Measurements from ENCODE around the gene NOX3. TPM values are rescaled to one million over a fixed set of nuclear protein-coding genes. Genes with fewer than 3 reads are reported as not detected.
"Not testable (repeated sequence)": the region's sequence is repeated elsewhere in the genome, so short reads cannot be mapped to it uniquely, and the experiment has no call there.

Gene NOX3
- total RNA-seq, 1 experiment from 2014 or later = not detected

DNA sequence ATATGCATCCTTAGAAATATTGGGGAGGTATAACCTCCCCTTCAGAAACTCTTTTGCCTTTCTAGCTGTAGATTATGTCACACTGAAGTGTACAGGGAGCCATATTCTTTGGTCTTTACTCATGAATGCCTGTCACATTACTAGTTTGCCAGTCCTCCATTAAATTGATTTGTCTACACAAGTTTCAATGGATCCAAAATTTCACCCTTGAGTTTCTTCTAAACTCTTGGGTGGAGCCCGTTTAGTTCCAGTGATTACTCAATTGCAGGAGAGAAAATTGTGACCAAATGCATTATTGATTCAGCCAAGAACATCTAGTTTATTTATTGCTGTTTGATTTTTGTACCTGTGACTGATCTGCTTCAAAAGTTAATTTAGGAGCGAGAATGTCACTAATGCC, 81.0 kb downstream of the NOX3 start:
- no peak for DNase-seq (ENCODE audit: low read depth)

DNA sequence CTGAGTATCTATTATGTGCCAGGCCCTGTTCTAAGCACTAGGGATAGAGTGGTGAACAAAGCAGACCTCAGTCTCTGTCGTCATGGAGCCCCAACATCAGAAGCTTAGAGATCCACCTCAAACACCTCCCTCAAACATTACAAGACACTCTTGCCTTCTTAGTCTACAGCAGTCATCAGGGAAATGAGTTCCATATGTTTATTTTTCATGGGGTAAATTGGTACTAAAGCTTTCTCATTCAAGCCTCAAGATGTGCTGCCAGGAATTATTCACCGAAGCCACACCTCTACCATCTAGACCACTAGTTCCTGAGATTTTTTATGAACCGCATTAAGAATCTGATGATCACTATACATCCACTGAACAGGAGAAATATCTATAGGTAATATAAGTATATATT, 82.4 kb downstream of the NOX3 start:
- DNase-seq (ENCODE audit: low read depth) = no peak

DNA sequence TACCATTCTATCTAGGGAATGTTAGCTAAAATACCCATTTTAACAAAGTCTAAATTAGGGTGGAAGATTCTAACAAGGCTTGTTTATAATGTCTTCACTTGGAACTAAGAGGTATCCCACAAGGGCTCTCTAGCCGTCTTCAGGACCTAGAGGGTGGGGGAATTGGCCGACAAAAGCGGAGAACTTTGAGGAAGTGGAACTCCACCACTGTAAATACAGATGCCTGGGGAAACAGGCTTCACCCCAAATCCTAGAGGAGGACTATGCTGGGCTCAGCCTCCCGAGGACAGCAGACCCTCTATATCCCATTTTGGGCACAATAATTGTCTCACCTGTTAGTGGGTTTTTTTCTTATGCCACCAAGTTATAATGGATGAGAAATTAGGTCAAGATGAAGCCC, 83.4 kb downstream of the NOX3 start:
- DNase-seq (ENCODE audit: low read depth) = no peak

DNA sequence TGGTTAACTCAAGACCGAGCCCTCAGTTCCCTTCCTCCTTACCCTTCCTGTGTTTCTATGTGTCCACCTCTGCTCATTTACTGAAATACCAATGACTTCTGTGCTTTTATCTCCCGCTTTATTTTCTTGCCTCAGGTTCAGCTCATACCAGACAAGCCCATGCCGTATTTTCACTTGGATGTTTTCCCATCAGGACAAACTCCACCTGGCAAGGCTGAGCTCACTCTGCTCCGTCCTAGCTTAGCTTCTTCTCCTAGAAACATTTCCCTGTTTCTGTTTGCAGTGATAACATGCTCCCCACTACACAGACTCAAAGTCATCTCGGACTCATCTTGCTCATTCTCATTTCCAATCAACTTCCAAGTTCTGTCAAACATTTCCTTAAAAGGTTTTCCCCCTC, 84.4 kb downstream of the NOX3 start:
- no peak for DNase-seq (ENCODE audit: low read depth)

DNA sequence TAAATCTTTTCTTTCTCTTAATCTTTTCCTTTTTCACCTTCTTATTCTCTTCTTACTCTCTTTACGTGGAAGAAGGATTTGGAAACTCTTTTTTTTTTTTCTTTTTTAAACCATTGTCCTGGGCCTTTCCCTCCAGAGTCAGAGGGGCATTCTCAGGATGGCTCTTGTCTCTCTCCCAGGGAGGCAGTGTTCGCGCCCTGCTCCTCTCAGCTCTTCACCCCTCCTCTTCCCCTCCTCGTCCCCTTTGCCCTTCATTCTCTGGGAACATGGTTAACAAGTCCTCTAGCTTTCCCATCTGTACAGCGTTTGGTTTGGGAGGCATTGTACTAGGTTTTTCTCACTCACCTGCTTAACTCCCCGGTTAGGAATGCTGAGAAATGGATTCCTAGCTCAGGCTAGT, 89.3 kb downstream of the NOX3 start:
- no peak for DNase-seq (ENCODE audit: low read depth)

DNA sequence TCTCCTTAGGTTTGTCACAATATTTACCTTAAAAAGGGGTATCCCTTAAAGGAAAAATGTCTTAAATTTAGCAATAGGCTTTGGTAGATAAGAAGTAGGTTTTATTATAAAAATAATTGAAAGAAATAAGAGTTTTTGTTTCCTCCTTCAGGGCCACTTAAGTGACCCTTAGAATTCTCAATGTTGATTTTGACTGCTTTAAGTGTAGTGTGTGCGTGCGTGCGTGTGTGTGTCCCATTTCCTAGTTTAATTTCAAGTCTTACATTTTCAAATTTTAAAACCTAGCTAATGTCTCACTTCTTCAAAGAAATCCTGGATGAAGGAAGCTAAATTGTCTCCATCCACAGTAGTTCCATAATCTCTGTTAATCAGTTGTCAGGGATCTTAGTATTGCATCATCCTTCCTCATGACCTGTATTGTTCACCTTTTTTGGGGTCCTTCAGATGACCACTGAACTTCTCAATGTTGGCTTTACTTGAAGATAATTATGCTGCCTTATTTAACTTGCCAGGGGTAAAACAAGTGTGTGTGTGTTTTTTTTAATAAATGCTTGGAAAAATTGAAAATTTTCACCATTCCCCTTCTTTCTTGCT, 90.7 kb downstream of the NOX3 start:
- no peak for DNase-seq (ENCODE audit: low read depth)

DNA sequence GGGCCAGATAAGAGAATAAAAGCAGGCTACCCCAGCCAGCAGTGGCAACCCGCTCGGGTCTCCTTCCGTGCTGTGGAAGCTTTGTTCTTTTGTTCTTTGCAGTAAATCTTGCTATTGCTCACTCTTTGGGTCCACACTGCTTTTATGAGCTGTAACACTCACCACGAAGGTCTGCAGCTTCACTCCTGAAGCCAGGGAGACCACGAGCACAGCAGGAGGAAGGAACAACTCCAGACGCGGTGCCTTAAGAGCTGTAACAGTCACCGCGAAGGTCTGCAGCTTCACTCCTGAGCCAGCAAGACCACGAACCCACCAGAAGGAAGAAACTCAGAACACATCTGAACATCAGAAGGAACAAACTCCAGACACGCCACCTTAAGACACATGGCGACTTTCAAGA, 91.6 kb downstream of the NOX3 start:
- DNase-seq (ENCODE audit: low read depth) = not testable (repeated sequence)

DNA sequence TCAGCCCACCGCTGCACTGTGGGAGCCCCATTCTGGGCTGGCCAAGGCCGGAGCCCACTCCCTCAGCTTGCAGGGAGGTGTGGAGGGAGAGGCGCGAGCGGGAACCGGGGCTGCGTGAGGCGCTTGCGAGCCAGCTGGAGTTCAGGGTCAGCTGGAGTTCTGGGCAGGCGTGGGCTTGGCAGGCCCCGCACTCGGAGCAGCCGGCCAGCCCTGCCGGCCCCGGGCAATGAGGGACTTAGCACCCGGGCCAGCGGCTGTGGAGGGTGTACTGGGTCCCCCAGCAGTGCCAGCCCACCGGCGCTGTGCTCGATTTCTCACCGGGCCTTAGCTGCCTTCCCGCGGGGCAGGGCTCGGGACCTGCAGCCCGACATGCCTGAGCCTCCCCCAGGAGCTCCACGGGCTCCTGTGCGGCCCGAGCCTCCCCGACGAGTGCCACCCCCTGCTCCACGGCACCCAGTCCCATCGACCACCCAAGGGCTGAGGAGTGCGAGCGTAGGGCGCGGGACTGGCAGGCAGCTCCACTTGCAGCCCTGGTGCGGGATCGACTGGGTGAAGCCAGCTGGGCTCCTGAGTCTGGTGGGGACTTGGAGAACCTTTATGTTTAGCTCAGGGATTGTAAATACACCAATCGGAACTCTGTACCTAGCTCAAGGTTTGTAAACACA, 92.5 kb downstream of the NOX3 start:
- not testable (repeated sequence) for DNase-seq (ENCODE audit: low read depth)

DNA sequence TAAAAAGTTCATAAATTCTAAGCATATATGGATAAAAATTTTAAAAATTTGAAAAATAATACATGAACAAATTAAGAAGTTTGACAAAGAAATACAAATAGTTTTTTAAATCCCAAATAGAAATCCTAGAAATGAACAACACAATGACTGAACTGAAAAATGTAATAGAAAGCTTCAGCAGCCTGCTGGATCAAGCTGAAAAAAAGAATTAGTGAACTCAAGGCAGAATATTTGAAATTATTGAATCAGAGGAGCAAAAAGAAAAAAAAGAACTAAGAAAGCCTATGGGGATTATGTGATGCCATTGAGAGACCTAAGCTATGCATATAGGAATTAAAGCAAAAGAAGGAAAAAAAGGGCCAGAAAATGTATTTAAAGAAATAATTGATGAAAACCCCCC, 101.5 kb downstream of the NOX3 start:
- DNase-seq (ENCODE audit: low read depth) = no peak

DNA sequence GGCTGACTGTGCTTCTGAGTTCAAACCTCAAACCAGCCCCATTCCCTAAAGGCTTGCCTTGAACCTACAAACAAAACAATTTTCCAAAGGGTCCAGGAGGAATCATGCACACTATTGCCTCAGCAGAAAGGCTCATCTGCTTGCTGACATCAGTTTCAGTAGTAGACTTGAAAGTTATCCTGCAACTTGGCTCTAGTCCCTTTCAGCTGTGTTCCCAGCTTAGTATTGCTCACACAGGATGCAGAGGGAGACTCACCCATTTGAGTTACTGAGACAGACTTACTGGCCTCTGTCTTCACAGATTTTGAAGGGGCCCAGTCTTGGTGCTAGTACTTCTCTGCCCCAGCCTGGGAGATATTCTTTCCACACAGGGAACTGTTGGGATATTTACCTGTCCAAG, 102.8 kb downstream of the NOX3 start:
- no peak for DNase-seq (ENCODE audit: low read depth)

DNA sequence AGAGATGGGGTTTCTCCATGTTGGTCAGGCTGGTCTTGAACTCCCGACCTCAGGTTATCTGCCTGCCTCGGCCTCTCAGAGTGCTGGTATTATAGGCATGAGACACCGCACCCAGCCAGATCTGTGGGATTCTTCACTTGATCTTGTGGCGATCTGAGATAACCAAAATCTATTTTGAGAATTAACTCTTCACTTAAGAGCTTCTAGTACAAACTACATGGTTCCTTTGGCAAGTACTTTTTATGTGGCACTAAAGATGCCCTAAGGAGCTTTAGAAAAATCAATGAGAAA, 103.6 kb downstream of the NOX3 start:
- no peak for DNase-seq (ENCODE audit: low read depth)

DNA sequence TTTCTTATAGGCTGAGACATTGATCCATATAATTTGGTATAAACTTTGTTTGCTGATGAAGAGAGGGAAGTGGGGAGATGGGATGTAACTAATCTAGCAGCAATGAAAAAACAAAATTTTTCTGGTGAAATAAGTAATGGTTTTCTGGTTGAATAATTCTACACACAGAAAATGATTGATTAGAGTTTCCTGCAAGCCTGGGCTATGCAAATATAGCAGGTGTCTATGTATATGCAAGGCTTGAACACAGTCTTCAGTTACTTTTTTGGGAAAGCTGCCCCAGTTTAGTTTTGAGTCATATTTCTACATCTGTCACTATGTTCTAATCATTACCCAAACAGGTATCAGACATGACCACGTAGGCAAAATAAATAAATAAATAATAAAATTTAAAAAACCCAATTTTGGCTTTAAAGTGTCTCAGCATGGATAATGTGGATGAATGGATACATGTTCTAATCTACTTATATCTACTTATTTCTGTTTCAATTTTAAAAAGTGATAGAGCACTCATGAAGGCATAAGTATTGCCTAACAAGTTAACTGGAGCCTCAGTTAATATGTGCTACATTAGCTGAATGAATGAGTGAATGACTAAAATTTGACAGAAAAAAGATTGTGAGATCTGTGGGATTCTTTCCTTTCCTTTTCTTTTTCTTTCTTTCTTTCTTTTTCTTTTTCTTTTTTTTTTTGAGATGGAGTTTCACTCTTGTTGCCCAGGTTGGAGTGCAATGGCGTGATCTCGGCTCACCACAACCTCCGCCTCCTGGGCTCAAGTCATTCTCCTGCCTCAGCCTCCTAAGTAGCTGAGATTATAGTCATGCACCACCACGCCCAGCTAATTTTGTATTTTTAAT, 104.1 kb downstream of the NOX3 start:
- no peak for DNase-seq (ENCODE audit: low read depth)

DNA sequence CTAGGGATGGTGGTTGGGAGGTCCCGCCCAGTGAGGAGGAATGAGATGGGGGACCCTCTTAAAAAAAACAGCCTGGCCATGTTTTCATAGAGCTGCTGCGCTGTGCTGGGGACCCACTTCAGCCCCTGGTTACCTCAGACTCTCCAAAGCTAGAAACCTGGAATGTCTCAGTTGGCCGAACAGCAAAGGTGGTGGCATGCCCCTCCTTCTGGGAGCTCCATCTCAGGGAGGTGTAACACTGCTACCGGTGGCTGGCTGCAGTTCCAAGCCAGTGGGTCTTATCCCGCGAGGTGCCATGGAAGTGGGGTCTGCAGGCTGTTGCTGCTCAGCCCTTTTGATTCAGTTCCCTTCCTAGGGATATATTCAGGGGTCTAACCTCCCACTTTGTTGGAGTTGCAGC, 105.7 kb downstream of the NOX3 start:
- no peak for DNase-seq (ENCODE audit: low read depth)

DNA sequence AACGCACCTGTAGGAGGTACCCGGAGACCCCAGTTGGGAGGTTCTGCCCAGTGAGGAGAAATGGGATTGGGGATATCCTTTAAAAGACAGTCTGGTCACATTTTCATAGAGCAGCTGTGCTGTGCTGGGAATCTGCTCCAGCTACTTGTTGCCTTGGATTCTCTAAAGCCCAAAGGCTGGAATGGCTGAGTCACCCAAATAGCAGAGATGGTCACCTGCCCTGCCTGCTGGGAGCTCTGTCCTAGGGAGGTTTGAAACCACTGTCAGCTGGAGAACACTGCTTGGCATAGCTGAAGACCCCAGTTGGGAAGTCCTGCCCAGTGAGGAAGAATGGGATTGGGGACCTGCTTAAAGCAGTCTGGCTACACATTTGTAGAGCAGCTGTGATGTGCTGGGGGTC, 106.5 kb downstream of the NOX3 start:
- DNase-seq (ENCODE audit: low read depth) = no peak

DNA sequence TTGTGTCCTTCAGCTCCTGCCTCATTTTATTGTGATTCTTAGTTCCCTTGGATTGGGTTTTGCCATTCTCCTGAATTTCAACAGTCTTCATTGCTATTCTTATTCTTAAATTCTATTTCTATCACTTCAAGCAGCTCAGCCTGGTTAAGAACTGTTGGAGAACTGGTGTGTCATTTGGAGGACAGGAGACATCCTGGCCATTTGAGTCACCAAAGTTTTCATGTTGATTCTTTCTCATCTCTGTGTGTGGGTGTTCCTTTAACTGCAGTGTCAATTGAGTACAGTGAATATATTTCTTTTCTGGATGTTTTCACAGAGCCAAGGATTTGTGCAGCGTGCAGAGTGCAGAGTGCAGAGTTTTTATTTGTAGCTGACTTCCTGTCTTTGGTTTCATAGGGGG, 107.8 kb downstream of the NOX3 start:
- no peak for DNase-seq (ENCODE audit: low read depth)

DNA sequence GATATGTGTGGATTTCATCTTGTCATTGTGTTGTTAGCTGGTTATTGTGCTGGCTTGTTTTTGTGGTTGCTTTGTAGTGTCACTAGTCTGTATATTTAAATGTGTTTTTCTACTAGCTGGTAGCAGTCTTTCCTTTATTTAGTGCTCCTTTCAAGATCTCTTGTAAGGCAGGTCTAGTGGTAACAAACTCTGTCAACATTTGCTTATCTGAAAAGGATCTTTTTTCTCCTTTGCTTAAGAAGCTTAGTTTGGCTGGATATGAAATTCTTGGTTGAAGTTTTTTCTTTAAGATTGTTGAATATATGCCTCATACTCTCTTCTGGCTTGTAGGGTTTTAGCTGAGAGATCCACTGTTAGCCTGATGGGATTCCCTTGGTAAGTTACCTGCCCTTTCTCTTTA, 108.7 kb downstream of the NOX3 start:
- no peak for DNase-seq (ENCODE audit: low read depth)

Other genes with a start within 250 kb of the NOX3 start
- gene CLDN20, start 191.8 kb downstream of the NOX3 start, total RNA-seq (2014; rRNA removed; shearing (Covaris generic)) = 0.54 TPM in 1 of 2 replicates, not detected in the other
- gene TFB1M, start 141.4 kb downstream of the NOX3 start, total RNA-seq (2014; rRNA removed; shearing (Covaris generic)) = 28.3 and 34.0 TPM in 2 replicates

Measured in Daoy (cell line).